HepG2 (cell line): ENCODE results near the gene CTPS2. TPM values are rescaled to one million over a fixed set of nuclear protein-coding genes. Genes with fewer than 3 reads are reported as not detected.

ENCODE experiments used
- ATAC-seq: fragments of 200-7000 bp; cut with Tn5 transposase; 3 replicates; pipeline ENCODE4 v1.9.1; 2020; ENCODE audit warnings: mild to moderate bottlenecking, moderate library complexity
- BruUV-seq: library from RNA; stranded (reverse); fragments of 400-500 nt; replicated peaks from 2 replicates; lab custom pipeline; 2021; lab: Mats Ljungman, UMichigan
- CTCF ChIA-PET: fragments of 300-600 bp; formaldehyde crosslinking; extraction: SDS; loops from one replicate; lab custom pipeline; 2021; ENCODE audit warnings: low total read pairs, inconsistent platforms, low intra/inter-chr PET ratio; lab: Yijun Ruan, JAX
- POLR2A ChIA-PET: fragments of 350-600 bp; sonication (Branson Sonifier 250); formaldehyde crosslinking; loops from one replicate; lab custom pipeline; 2020; ENCODE audit warnings: antibody characterized with exemption, inconsistent platforms; lab: Yijun Ruan, JAX
- DNase-seq: peaks from one replicate; pipeline ENCODE4 v3.0.0-alpha.2; 2015; ENCODE audit warnings: low spot score
- FAIRE-seq: peaks from 3 replicates; lab custom pipeline; 2011; peaks lifted over from hg19 to GRCh38; lab: Jason Lieb, UNC
- H2AFZ ChIP-seq: one replicate; pipeline ENCODE4 v1.6.1; 2011; ENCODE audit warnings: low read length, inconsistent platforms
- H3K27ac ChIP-seq: fragments of 300-600 bp; 3 replicates; pipeline ENCODE4 v1.8.0; 2011; ENCODE audit warnings: mixed run types, mild to moderate bottlenecking, mixed read lengths, low read length, inconsistent platforms; ENCODE audit not compliant: insufficient read depth; ENCODE audit errors: extremely low read length
- H3K27me3 ChIP-seq, 2 experiments: fragments of 200-600 bp in 1 of 2; 2 replicates in 1 of 2; 3 replicates in 1 of 2; pipeline versions ENCODE4 v1.6.0 to v1.8.0; 2011; ENCODE audit warnings: low read length in 2 of 2, mild to moderate bottlenecking in 2 of 2, moderate library complexity in 2 of 2, inconsistent platforms in 1 of 2; ENCODE audit not compliant: insufficient read depth in 2 of 2, control insufficient read depth in 1 of 2
- H3K36me3 ChIP-seq, 2 experiments: fragments of 200-600 bp in 1 of 2; replicated peaks in 1 of 2; 2 replicates in 1 of 2; 3 replicates in 1 of 2; pipeline versions ENCODE4 v1.5.1 to v1.8.0; 2011; ENCODE audit warnings: low read length in 2 of 2, inconsistent platforms in 1 of 2; ENCODE audit not compliant: insufficient read depth in 2 of 2, control insufficient read depth in 1 of 2
- H3K4me1 ChIP-seq: 2 replicates; pipeline ENCODE4 v1.5.1; 2012; ENCODE audit warnings: low read length, inconsistent platforms; ENCODE audit not compliant: insufficient read depth
- H3K4me2 ChIP-seq: 2 replicates; pipeline ENCODE4 v1.6.0; 2011; ENCODE audit warnings: low read depth, low read length, inconsistent platforms
- H3K4me3 ChIP-seq, 3 experiments: fragments of 200-600 bp in 1 of 3; sonication (generic), shearing (Covaris generic) in 1 of 3; replicated peaks in 1 of 3; 2 replicates each; pipeline ENCODE4 v1.5.1; 2011 to 2016; ENCODE audit warnings: low read length in 3 of 3, inconsistent platforms in 2 of 3, low read depth in 2 of 3, mild to moderate bottlenecking in 2 of 3, control low read depth in 1 of 3, mixed read lengths in 1 of 3; ENCODE audit not compliant: insufficient read depth in 1 of 3
- H3K79me2 ChIP-seq: one replicate; pipeline ENCODE4 v1.6.1; 2011; ENCODE audit warnings: low read length, inconsistent platforms; ENCODE audit not compliant: insufficient read depth
- H3K9ac ChIP-seq: 2 replicates; pipeline ENCODE4 v1.6.0; 2011; ENCODE audit warnings: mild to moderate bottlenecking, low read depth, low read length, inconsistent platforms; ENCODE audit not compliant: insufficient read depth
- H3K9me3 ChIP-seq: 2 replicates; pipeline ENCODE4 v1.5.1; 2012; ENCODE audit warnings: mild to moderate bottlenecking, low read length
- H4K20me1 ChIP-seq: 2 replicates; pipeline ENCODE4 v1.6.0; 2011; ENCODE audit warnings: inconsistent platforms, mild to moderate bottlenecking, low read length, moderate library complexity; ENCODE audit not compliant: insufficient read depth
- ETV6 ChIP-seq: sonication (generic); formaldehyde crosslinking; conservative IDR thresholded peaks from 2 replicates; pipeline ENCODE4 v1.4.0; 2020; ENCODE audit warnings: missing genetic modification reagents
- HHEX ChIP-seq: IDR thresholded peaks from 2 replicates; pipeline ENCODE4 v1.6.1; 2016; ENCODE audit warnings: control low read depth
- JUNB ChIP-seq: sonication (generic); formaldehyde crosslinking; IDR thresholded peaks from 2 replicates; pipeline ENCODE4 v1.8.0; 2022; ENCODE audit warnings: missing genetic modification reagents, mild to moderate bottlenecking, borderline replicate concordance
- NCOA1 ChIP-seq: sonication (generic); formaldehyde crosslinking; IDR thresholded peaks from 2 replicates; pipeline ENCODE4 v1.9.0; 2021; ENCODE audit warnings: missing genetic modification reagents
- NFIB ChIP-seq: sonication (generic); formaldehyde crosslinking; IDR thresholded peaks from 2 replicates; pipeline ENCODE4 v1.9.0; 2021; ENCODE audit warnings: missing genetic modification reagents, mild to moderate bottlenecking, borderline replicate concordance
- NR3C1 ChIP-seq: sonication (generic); formaldehyde crosslinking; IDR thresholded peaks from 2 replicates; pipeline ENCODE4 v1.4.0; 2020; ENCODE audit warnings: missing genetic modification reagents
- TBX3 ChIP-seq: fragments of 450-650 bp; IDR thresholded peaks from 2 replicates; pipeline ENCODE4 v1.6.1; 2017; ENCODE audit warnings: antibody characterized with exemption, mild to moderate bottlenecking, inconsistent platforms, borderline replicate concordance
- ZBTB20 ChIP-seq: sonication (generic); formaldehyde crosslinking; IDR thresholded peaks from 2 replicates; pipeline ENCODE4 v1.8.1; 2023; ENCODE audit warnings: missing genetic modification reagents, low read depth, mild to moderate bottlenecking, borderline replicate concordance
- ZKSCAN5 ChIP-seq: sonication (generic); formaldehyde crosslinking; IDR thresholded peaks from 2 replicates; pipeline ENCODE4 v1.5.1; 2020; ENCODE audit warnings: mild to moderate bottlenecking, missing genetic modification reagents
- ZNF136 ChIP-seq: sonication (generic); formaldehyde crosslinking; IDR thresholded peaks from 2 replicates; pipeline ENCODE4 v1.8.1; 2022; ENCODE audit warnings: low read depth, mild to moderate bottlenecking, moderate library complexity, missing genetic modification reagents
- ZNF160 ChIP-seq: sonication (generic); formaldehyde crosslinking; IDR thresholded peaks from 2 replicates; pipeline ENCODE4 v1.8.0; 2022; ENCODE audit warnings: mild to moderate bottlenecking, inconsistent platforms, missing genetic modification reagents
- ZNF296 ChIP-seq: sonication (generic); formaldehyde crosslinking; conservative IDR thresholded peaks from 2 replicates; pipeline ENCODE4 v1.5.0; 2020; ENCODE audit warnings: mild to moderate bottlenecking, missing genetic modification reagents
- ZNF33A ChIP-seq: sonication (generic); formaldehyde crosslinking; IDR thresholded peaks from 2 replicates; pipeline ENCODE4 v1.5.1; 2020; ENCODE audit warnings: missing genetic modification reagents, mild to moderate bottlenecking, moderate library complexity, borderline replicate concordance
- ZNF44 ChIP-seq: sonication (generic); formaldehyde crosslinking; IDR thresholded peaks from 2 replicates; pipeline ENCODE4 v1.5.1; 2020; ENCODE audit warnings: mild to moderate bottlenecking, missing genetic modification reagents
- ZNF772 ChIP-seq: sonication (generic); formaldehyde crosslinking; IDR thresholded peaks from 2 replicates; pipeline ENCODE4 v1.5.0; 2020; ENCODE audit warnings: mild to moderate bottlenecking, missing genetic modification reagents
- WGBS: methylation state at CpG from one replicate; pipeline ENCODE4 v1.1.6; 2017; ENCODE audit warnings: low lambda C conversion rate; 5-methylcytosine and 5-hydroxymethylcytosine counted together
- in situ Hi-C: cut with HindIII; loops from 2 replicates; pipeline ENCODE4 v1.10.0; 2017; ENCODE audit warnings: low pct_unique_long_range_greater_than_20kb; ENCODE audit not compliant: extremely low pct_ligation_motif_present
- intact Hi-C: fragments of 100-400 bp; cut with micrococcal nuclease; formaldehyde crosslinking; loops from one replicate; pipeline ENCODE4 v1.10.0; 2022; ENCODE audit not compliant: unreplicated experiment
- polyA plus RNA-seq, 8 experiments: library from polyadenylated mRNA; depleted of rRNA in 3 of 8; stranded (reverse) in 7 of 8; unstranded in 1 of 8; fragments of >200 nt; fragmentation: Illumina TruSeq in 4 of 8; extraction: Trizol in 4 of 8; gene quantifications; 2 replicates each; pipeline versions ENCODE4 v1.2.1 to v1.2.3, GENCODE V29; 2011 to 2016; ENCODE audit warnings: low read depth in 4 of 8, missing spikeins in 1 of 8, mixed read lengths in 1 of 8; ENCODE audit not compliant: insufficient read depth in 1 of 8
- total RNA-seq, 5 experiments: library from RNA; depleted of rRNA; stranded (reverse); fragments of >200 nt; fragmentation: Illumina TruSeq; extraction: Trizol; gene quantifications; 2 replicates each; pipeline ENCODE4 v1.2.3, GENCODE V29; 2016; ENCODE audit warnings: low read depth in 1 of 5
- TF ChIP-seq, protein P1 (sequence below): sonication (generic); formaldehyde crosslinking; IDR thresholded peaks from 2 replicates; pipeline ENCODE4 v1.4.0; 2020; ENCODE audit warnings: mild to moderate bottlenecking, missing genetic modification reagents
- TF ChIP-seq, protein P2 (sequence below): sonication (generic); formaldehyde crosslinking; IDR thresholded peaks from 2 replicates; pipeline ENCODE4 v1.4.0; 2020; ENCODE audit warnings: missing genetic modification reagents, mild to moderate bottlenecking, borderline replicate concordance
- TF ChIP-seq, protein P3 (sequence below): sonication (generic); formaldehyde crosslinking; IDR thresholded peaks from 2 replicates; pipeline ENCODE4 v1.8.1; 2023; ENCODE audit warnings: mild to moderate bottlenecking, moderate library complexity, missing genetic modification reagents
- TF ChIP-seq, protein P4 (sequence below): sonication (generic); formaldehyde crosslinking; IDR thresholded peaks from 2 replicates; pipeline ENCODE4 v1.8.1; 2023; ENCODE audit warnings: mild to moderate bottlenecking, missing genetic modification reagents, borderline replicate concordance

Gene CTPS2
- total and polyA plus RNA-seq, 2 of the 13 experiments (the other 11 are each of a cell fraction or from before 2014, with no cell fraction given): 10.3 to 26.1 TPM

DNA sequence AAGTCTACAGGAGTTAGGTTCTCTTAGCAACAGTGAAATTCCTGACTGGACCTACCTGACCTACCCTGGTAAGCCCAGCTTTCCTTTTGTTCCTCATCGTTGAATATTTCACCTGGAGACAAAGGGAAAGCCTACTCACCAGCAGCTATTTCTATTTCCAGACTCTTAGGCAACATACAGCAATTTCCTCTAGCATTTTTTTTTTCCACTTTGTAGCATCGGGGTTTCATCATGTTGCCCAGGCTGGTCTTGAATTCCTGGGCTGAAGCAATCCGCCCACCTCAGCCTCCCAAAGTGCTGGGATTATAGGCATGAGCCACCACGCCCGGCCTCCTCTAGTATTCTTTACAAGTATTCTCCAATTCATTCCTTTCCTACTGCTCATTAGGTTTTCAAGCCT, 69.3 kb downstream of the CTPS2 start (continued):
- TF ChIP-seq, protein P1, sequence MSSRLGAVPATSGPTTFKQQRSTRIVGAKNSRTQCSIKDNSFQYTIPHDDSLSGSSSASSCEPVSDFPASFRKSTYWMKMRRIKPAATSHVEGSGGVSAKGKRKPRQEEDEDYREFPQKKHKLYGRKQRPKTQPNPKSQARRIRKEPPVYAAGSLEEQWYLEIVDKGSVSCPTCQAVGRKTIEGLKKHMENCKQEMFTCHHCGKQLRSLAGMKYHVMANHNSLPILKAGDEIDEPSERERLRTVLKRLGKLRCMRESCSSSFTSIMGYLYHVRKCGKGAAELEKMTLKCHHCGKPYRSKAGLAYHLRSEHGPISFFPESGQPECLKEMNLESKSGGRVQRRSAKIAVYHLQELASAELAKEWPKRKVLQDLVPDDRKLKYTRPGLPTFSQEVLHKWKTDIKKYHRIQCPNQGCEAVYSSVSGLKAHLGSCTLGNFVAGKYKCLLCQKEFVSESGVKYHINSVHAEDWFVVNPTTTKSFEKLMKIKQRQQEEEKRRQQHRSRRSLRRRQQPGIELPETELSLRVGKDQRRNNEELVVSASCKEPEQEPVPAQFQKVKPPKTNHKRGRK (CRISPR knock-in tag): no peak
- TF ChIP-seq, all 625 proteins: peak for 0

DNA sequence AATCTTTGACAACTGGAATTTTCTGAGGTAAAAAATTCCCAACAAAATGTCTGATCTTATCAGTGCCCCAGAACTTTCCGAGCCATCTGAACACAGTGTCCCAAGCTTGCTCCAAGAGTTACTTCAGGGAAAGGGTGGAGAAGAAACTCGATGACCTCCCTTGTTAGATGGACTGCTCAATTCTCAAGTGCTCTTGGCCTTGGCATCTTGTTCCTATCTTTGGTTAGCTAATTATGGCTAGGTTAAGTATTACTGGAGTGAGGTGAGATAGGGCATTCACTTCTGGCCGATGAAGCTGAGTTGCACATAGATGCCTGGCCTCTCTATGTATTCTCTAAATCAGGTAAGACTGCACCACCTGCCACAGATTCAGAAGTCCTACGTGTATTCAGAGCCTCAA, 71.6 kb downstream of the CTPS2 start:
- no TSS peak for BruUV-seq
- no peaks in the 10 kb centered on the region for H3K27me3 ChIP-seq
- no peak overlapping the region for H3K27ac ChIP-seq
- H3K9ac ChIP-seq: no peak overlapping the region
- no peak for FAIRE-seq
- H4K20me1 ChIP-seq: no peaks in the 10 kb centered on the region
- no peak for DNase-seq
- in situ Hi-C loops (no loop called here), intact Hi-C loops (no loop called here)
- H3K9me3 ChIP-seq: no peaks in the 10 kb centered on the region
- H2AFZ ChIP-seq: no peak overlapping the region
- TF ChIP-seq JUNB (CRISPR knock-in tag): no peak
- no peak for TF ChIP-seq NFIB (CRISPR knock-in tag)
- TF ChIP-seq ZNF296: no peak
- no peak for TF ChIP-seq ZBTB20 (CRISPR knock-in tag)
- TF ChIP-seq, protein P2, sequence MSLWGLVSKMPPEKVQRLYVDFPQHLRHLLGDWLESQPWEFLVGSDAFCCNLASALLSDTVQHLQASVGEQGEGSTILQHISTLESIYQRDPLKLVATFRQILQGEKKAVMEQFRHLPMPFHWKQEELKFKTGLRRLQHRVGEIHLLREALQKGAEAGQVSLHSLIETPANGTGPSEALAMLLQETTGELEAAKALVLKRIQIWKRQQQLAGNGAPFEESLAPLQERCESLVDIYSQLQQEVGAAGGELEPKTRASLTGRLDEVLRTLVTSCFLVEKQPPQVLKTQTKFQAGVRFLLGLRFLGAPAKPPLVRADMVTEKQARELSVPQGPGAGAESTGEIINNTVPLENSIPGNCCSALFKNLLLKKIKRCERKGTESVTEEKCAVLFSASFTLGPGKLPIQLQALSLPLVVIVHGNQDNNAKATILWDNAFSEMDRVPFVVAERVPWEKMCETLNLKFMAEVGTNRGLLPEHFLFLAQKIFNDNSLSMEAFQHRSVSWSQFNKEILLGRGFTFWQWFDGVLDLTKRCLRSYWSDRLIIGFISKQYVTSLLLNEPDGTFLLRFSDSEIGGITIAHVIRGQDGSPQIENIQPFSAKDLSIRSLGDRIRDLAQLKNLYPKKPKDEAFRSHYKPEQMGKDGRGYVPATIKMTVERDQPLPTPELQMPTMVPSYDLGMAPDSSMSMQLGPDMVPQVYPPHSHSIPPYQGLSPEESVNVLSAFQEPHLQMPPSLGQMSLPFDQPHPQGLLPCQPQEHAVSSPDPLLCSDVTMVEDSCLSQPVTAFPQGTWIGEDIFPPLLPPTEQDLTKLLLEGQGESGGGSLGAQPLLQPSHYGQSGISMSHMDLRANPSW (CRISPR knock-in tag): no peak
- TF ChIP-seq ZNF33A (CRISPR knock-in tag): no peak
- TF ChIP-seq NCOA1 (CRISPR knock-in tag): no peak
- TF ChIP-seq ZKSCAN5 (CRISPR knock-in tag): no peak
- TF ChIP-seq ZNF44 (CRISPR knock-in tag): no peak
- TF ChIP-seq, protein P3, sequence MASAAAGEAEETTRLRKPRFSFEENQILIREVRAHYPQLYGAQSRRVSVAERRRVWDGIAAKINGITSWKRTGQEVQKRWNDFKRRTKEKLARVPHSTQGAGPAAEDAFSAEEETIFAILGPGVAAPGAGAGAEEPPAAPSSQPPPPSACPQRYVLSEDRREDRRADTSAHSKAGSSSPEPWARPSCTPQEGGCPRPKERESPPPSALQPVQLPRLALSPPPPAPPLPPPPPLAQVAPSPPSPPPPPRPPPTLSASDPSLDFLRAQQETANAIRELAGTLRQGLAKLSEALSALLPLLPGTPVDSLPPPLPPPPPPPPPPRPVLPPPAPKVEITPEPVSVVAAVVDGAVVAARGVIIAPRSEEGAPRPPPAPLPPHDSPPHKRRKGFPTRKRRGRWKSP (CRISPR knock-in tag): no peak
- no peak for TF ChIP-seq NR3C1
- TF ChIP-seq, protein P4, sequence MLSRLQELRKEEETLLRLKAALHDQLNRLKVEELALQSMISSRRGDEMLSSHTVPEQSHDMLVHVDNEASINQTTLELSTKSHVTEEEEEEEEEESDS (CRISPR knock-in tag): no peak
- no peak for TF ChIP-seq ETV6 (CRISPR knock-in tag)
- TF ChIP-seq TBX3: no peak
- no peak for TF ChIP-seq ZNF136 (CRISPR knock-in tag)
- TF ChIP-seq ZNF772 (CRISPR knock-in tag): no peak
- TF ChIP-seq ZNF160 (CRISPR knock-in tag): no peak
- TF ChIP-seq HHEX (CRISPR knock-in tag): no peak
- TF ChIP-seq, all 625 proteins: peak for 0
- H3K4me2 ChIP-seq: no peak overlapping the region
- no peak overlapping the region for H3K4me3 ChIP-seq
- H3K36me3 ChIP-seq: peaks cover 1 to 4% of the 10 kb centered on the region in 2 experiments; a peak in 1 of 5 replicates
- ATAC-seq: no peak
- WGBS: 91% methylated on average over 1 of the region's 4 CpGs
- 0 out of 2 replicates have a peak, but pooled peaks cover under 1% of the 10 kb centered on the region for H3K4me1 ChIP-seq
- ChIA-PET CTCF (no interaction called here), POLR2A (no interaction called here)
- H3K79me2 ChIP-seq: no peaks in the 10 kb centered on the region
